SIG-M5 (cell line): ENCODE data around the gene PAPOLG.

ENCODE experiments used
- DNase-seq: peaks from one replicate; lab custom pipeline; 2025; lab: John Stamatoyannopoulos, UW

Gene PAPOLG

DNA sequence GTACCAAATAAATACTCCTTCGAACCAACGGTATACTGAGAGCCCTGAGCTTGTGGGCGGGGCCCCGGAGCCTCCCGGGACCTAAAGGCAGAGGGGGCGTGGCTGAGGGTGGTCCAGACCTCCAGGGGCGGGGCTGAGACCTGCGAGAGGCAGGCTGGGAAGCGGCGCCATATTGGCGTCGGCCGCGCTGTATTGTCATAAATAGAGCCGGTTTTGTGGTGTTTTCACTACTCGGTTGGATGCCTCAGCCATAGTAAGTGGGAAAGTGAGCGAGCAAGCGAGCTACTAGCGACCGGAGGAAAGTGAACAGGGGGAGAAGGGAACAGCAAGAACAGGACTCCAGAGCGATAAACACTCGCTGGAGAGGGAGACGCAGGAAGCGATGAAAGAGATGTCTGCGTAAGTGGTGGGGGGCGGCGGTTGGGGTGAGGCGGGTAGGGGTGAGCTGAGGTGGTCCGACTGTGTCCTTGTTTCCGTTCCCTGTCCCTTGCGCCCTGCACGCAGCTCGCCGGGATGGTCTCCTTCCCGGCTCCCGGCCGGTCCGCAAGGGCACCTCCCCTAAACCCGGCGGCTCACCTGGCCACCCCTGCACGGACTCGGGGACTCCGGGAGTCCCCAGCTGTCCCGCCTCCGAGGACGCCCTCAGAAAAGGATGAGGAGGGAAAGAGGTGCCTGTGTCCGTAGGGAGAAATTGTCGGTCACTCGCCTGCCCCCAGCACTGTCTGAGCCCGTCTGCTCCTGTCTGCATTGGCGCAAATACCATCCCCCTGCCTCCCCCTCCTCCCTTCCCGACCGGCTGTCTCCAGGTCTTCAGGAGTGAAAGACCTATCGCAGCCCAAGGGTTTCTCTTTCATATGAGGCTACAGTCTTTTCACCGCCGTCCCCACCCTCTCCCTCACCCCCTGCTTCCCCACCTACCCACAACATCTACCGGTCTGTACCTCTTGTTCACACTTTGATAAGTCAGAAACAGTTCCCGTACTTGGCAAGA, at the start of gene PAPOLG:
TSS of gene PAPOLG (plus strand) at position 172 of the 991 bp plus-strand sequence. CDS start at position 383, 211 bp downstream.
- peak; percentile 74 for DNase-seq

DNA sequence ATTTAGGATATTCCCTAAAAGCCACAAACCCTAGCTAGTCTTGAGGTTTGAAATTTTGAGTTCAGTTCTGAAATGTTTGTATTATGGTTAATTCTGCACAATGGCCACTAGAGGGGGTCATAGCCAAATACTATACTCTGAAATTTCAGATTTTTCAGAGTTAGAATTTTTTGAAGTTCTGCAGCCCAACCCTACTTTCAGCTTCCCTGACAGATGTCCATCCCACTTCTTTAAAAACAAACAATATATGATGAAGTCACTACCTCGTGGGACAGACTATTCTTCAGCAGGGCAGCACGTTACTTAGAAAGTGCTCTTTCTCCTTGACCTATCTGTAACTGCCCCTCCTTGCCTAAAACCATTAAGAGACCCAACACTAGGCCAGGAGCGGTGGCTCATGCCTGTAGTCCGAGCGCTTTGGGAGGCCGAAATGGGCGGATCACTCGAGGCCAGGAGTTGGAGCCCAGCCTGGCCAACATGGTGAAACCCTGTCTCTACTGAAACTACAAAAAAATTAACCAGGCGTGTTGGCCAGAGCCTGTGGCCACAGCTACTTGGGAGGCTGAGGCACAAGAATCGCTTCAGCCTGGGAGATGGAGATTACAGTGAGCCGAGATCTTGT, 48.2 kb upstream of the PAPOLG start:
- DNase-seq: no peak

DNA sequence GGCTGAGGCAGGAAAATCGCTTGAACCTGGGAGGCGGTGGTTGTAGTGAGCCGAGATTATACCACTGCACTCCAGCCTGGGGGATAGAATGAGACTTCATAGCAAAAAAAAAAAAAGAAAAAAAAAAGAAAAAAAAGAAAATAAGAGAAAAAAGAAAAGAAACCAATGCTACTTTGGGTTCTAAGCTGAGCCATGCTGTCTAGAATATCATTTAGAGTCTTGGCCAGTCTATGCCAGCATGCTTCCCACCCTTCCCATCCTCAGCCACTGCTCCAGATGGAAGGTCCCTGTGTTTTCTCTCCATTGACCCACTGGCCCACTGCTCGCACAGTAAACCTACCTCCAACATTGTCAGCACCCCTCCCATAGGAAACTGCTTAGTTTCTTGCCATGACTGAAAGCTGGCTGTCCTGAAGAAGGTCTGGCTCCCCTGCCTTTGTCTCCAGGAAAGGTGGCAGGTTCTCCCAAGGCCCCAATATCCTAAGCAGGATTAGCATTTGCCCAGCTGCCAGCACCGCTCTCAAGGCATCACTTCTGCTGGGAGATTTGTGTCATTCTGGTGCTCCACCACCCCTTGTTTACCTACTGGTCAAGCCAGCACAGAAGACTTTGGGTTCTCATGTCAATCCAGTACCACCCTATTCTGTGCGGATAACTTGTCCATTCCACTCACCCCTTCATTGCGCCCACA, 47.3 kb upstream of the PAPOLG start:
- DNase-seq: no peak

DNA sequence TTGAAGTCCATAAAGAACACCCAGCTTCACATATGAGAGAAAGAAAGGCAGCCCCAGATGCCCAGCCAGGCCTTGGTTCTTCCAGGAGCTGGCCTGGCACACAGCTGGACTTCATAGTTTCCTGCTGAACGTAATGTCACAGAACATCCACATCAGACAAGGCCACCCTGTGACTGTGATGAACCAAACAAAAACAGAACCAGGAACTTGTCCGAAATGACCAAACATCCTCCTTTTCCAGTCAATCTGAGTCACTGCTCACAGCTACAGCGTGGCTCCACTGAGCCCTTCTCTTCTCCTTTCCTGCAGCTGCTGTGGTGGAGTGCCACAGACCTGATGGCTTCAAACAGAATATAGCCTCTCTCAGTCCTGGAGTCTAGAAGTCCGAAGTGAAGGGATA, 45.4 kb upstream of the PAPOLG start:
- DNase-seq: peak; percentile 15

DNA sequence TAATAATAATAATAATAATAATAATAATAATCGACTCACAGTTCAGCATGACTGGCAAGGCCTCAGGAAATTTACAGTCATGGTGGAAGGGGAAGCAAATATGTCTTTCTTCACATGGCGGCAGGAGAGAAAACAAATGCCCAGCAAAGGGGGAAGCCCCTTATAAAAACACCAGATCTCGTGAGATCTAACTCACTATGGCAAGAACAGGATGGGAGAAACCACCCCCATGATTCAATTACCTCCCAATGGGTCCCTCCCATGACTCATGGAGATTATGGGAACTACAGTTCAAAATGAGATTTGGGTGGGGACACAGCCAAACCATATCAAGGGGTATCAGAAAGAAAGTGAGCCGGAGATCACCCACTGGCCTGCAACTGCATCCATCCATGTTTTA, 40.5 kb upstream of the PAPOLG start:
- DNase-seq: no peak

DNA sequence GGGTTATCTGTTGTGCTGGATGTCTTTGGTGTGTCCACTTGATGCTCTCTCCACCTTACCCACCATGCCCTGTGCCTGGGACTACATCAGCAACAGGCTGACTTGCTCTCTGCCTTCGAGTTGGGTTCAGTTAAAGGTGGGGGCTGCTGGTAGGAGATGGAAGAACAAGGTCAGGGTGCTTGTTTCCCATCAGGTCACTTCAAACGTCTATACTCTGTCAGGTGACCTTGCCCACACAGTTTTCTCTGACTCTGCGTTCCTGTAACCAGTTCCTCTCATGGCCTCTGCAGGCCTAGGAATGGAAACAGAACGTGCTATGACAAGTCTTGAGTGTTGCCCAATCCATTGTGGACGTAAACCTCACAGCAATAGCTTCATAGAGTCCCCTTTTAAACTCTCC, 38.4 kb upstream of the PAPOLG start:
- DNase-seq: no peak

DNA sequence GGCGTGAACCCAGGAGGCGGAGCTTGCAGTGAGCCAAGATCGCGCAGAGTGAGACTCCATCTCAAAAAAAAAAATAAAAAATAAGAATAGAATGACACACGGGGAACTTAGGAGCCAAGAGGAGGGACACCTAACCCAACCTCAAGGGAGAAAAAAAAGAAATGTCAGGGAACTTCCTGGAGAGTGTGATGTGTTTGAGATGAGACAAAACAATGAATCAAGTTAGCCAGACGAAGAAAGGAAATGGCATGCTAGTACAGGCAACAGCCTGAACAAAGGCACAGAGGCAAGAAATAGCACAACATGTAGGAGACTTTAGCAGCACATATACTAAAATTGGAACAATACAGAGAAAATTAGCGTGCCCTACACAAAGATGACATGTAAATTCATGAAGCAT, 36.7 kb upstream of the PAPOLG start:
- DNase-seq: no peak

DNA sequence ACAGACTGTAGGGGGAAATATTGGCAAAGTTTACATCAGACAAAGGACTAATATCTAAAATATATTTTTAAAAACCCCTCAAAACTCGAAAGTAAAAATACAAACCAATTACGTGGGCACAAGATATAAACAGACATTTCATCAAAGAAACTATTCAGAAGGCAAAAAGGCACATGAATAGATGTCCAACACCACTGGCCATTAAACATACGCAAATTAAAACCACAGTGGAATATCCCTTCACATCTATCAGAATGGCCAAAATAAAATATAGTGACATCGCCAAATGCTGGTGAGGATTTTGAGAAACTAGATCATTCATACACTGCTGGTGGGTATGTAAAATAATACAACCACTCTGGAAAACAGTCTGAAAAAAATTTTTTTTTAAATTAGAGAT, 30.6 kb upstream of the PAPOLG start:
- no peak for DNase-seq

DNA sequence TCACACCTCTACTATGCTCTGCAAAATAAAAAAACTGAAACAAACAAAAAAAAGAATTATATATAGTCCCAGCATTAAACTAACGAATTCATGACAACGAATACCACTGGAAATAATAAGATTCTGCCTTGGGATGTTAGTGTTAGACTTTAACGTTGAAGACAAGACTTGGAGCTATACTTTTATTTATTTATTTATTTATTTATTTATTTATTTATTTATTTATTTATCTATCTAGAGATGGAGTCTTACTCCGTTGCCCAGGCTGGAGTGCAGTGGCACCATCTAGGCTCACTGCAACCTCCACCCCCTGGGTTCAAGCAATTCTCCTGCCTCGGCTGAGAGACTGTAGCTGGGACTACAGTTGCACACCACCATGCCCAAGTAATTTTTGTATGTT, 27.2 kb upstream of the PAPOLG start:
- DNase-seq: no peak

DNA sequence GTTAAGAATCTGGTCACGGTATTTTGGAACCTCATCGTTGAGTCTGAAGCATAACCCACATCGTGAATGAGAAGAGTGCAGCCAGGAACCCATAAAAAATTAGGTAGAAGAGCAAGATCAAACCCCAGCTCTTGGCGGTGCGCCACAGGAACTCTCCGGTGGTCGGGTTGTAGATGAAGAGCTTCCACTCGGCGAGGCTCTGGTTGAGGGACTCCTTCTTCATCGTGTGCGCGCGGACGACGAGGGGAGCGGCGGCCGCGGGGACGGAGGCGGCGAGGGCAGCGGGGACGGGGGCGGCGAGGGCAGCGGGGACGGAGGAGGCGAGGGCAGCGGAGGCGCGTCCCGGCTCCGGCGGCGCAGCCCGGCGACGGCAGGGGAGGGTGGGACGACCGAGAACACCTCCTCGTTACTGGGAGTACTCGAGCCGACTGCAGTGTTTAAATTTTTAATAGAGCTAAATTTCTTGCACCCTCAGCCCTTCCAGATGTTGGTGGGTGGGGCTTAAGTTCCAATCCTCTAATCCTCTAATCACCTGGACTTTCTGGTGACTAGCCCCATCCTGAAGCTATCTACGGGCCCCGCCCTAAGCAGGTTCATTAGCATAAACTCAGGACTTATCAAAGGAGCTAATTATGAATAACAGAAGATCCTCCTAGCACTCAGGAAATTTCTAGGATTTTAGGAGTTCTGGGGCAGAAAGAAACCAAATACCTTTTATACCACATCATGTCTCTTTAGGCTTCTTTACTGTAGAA, 20.4 kb upstream of the PAPOLG start:
- no peak for DNase-seq

DNA sequence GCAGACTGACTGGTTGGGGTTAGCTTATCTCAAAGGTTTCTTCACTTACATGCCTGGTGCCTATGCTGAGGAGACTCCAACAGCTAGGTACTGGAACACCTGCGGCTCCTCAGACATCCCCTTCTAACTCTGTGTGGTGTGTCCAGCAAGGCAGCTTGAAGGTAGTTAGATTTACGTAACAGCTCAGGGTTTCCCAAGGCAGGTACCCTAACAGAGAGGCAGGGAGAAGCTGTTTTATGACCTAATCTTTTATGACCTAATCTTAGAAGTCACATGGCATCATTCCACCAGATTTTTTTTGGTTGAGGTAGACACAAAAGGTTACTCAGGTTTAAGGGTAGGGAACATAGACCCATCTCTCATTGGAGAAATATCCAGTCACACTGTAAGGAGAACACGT, 17.4 kb upstream of the PAPOLG start:
- no peak for DNase-seq

DNA sequence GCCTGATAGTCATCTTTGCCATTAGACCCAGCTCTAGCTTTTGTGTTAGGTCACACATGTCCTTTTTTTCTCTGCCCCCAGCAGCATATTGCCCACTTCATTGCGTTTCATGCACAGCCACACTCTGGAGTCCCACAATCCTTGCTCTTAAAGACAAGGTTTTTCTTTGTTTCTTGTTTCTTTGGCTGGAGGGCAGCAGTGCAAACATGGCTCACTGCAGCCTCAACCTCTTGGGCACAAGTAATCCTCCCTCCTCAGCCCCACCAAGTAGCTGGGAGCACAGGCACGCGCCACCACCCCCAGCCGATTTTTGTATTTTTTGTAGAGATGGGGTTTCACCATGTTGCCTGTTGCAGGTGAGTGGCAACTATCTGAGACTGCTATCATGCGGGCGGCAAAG, 16.9 kb upstream of the PAPOLG start:
- DNase-seq: no peak

DNA sequence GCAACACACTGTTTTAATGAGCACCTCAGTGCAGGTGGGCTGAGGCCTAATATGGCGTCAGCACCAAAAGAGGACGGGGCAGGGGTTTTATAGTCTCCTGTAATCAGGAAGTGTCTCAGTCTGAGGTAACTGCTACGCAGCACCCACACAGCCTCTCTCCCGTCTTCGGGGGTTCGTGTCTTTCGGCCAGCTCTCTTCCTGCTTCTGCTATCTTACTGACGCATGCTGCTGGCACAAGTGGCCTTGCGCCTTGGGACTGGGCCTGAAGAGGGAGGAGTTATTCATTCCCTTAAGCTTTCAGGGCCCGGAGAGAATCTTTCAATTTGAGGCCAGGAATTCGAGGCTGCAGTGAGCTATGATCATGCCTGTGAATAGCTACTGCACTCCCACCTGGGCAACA, 14.5 kb upstream of the PAPOLG start:
- DNase-seq: no peak

DNA sequence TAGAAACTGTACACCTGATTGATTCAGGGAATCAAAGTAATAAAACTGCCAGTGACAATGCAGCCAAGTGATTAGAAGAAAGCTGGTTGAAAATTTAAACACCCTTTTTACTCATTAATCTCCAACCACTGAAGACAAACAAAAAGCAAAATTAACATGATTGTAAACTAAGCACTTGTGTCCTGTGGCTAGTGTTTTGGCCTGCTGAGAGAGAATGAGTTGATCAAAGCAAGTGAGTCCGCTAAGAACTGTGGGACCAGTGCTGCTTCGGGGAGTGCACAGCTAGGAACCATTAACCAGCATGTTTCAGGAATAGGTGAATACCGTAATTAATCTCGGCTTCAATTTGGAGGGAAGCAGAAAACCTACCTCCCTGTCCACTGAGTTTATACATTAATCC, 13.6 kb upstream of the PAPOLG start:
- no peak for DNase-seq

DNA sequence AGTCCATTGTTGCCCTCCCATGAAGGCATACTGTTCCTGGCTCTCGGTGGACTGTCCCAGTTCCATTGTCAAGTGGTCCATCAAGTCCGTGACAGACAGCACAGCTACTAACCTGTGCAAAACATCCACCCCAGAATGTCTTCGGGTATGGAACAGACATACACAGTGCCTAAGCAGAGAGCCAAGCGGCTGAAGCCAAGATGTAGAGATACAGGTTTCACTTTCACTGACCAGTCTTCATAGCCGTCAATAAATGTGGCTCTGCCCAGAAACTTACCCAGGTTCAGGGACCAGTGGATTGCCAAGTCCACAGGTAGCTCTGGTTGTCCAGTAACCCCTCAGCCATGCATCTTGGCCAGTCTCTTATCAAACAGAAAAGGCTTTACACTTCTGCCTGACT, 10.7 kb upstream of the PAPOLG start:
- no peak for DNase-seq

DNA sequence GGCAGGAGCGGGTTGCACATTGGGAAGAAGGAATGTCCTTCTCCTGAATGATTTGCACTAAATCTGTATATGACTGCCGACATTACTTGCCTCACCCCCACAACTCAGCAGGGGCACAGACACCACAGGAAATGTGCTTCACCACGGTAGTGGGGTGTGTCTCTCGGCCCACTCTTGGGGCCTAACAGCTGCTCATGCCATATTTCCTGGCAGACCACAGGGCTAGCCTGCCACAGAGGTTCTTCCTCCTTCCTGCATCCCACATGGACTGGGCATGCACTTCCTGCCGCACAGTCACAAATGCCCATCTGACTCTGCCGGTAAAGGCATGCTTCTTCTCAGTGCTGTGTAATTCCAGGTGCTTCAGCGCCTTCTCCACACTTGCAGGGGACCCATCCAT, 10.3 kb upstream of the PAPOLG start:
- DNase-seq: no peak

DNA sequence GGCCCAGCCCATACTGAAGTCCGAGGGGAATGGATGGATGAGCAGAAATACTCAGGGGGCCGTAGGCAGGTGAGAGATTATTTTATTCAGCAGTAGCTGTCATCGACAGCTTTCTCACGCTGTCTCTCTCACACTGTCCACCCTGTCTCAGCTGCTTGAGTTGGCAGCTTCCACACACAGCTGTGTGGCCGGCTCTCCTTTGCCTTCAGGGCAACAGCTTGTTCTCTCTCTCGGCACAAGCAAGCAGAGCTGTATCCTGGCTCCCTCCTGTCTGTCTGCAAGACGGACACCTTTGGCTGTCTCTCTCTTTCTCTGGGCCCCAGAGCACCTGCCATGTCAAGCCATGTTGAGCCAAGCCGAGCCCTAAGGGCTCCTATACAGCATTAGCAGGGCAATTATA, 9.8 kb upstream of the PAPOLG start:
- no peak for DNase-seq

DNA sequence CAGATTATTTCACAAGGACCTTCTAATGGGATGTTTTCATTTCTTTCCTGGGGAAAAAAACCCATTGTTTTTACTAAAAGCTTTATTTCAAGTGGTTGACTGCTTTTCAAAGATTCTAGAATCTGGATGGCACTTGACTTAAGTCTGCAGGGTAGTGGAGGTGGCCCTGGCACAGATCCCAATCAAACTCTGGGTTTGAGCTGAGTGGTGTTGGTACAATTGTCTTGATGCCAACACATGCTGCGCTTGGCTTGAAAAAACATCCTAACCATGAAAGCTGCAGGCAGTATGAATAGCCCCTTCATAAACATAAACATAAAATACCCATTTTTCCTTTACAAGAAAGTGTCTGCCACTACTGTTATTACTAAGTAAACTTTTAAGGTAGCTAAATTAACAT, 3.6 kb downstream of the PAPOLG start:
- no peak for DNase-seq

DNA sequence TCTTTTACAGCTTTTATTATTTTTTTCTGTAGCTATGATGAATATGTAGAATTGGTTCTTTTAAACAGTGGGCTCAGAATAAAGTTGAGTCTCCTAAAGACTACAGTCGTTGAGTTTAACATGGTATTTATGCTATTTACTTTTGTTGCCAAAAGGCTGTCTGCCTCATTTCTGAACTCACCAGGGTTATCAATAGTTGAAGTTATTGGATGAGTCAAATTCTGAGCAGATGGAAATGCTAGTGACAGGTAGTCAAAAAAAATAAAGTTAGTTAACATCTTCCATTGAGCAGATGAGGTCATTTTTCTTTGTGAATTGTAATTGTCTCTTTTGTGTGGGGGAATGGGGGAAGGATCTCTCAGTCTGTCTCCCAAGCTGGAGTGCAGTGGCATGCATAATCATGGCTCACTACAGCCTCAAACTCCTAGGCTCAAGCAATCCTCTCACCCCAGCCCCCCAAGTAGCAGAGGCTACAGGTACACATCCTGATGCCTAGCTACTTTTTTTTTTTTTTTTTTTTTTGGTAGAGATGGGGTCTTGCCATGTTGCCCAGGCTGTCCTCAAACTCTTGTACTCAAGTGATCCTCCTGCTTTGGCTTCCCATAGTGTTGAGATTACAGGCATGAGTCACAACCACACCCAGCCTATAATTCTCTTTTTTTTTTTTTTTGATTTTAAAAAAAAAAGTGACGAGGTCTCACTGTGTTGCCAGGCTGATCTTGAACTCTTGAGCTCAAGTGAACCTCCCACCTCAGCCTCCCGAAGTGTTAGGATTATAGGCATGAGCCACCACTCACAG, 8.9 kb downstream of the PAPOLG start:
- DNase-seq: no peak

DNA sequence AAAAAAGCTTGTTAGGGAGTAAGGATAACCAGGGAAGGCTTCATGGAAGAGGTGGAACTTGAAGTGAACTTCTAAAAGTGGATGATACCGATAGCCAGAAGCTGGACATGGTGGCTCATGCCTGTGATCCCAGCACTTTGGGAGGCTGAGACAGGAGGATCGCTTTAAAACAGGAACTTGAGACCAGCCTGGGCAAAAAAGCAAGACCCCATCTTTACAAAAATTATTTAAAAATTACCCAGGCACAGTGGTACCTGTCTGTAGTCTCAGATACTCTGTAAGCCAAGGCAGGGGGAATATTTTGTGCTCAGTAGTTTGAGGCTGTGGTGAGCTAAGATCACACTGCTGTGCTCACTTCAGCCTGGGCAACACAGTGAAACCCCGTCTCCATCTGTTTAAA, 10.2 kb downstream of the PAPOLG start:
- no peak for DNase-seq

DNA sequence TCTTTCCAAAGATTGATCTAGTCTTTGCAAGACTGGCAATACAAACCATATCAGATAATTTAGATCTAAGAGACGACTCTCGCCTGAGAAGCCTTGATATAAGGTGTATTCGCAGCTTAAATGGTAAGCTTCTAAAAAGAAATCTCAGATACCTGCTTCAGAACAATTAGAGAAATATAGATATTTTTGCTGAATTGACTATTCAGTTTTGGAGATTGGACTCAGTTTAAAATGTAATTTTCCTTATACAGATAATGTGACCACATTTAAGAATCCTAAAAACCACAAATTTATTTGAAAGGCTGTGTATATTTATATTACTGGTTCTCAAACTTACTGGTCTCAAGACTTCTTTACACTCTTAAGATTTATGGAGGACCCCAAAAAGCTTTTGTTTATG, 15.4 kb downstream of the PAPOLG start:
- no peak for DNase-seq
